MV-4-11 (cell line): ENCODE measurements around the gene DDX56.

Source experiments
- DNase-seq: peaks from one replicate; lab custom pipeline; 2025; lab: John Stamatoyannopoulos, UW

Gene DDX56, protein sequence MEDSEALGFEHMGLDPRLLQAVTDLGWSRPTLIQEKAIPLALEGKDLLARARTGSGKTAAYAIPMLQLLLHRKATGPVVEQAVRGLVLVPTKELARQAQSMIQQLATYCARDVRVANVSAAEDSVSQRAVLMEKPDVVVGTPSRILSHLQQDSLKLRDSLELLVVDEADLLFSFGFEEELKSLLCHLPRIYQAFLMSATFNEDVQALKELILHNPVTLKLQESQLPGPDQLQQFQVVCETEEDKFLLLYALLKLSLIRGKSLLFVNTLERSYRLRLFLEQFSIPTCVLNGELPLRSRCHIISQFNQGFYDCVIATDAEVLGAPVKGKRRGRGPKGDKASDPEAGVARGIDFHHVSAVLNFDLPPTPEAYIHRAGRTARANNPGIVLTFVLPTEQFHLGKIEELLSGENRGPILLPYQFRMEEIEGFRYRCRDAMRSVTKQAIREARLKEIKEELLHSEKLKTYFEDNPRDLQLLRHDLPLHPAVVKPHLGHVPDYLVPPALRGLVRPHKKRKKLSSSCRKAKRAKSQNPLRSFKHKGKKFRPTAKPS

DNA sequence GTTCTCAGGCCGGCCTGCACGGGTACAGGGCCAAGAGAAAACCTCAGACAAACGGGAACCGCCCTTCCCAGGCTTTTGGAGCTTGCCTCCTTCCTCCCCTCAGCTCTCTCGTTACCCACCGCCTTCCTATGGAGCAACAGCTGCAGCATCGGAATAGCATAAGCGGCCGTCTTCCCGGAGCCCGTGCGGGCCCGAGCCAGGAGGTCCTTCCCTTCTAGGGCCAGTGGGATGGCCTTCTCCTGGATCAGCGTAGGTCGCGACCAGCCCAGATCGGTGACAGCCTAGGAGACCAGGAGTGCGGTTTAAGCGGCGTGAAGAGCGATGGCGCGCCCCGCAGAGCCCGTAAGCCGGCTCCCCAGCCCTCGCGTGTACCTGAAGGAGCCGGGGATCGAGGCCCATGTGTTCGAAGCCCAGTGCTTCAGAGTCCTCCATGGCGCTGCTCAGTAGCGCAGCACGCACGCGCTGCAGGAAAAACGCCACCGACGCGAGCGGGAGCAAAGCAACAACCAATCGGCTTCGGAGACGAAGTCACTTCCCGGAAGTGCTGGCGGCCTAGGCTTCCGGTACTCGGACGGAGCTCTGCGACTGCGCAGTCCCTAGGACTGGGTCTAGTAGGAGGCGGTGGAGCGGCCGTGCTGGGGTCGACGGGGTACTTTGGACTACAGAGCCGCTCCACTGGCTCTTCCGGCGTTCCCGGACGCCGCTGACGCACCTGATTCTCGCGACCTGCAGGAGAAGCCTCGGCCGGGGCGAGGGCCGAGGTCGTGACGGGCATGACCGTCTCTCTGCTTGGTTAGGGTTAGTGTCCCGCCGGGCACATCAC is at the start of gene DDX56:
TSS of gene DDX56 (minus strand) at position 445 of the 823 bp plus-strand sequence. CDS start at position 432, 13 bp downstream.
- DNase-seq: peak; percentile 95

DNA sequence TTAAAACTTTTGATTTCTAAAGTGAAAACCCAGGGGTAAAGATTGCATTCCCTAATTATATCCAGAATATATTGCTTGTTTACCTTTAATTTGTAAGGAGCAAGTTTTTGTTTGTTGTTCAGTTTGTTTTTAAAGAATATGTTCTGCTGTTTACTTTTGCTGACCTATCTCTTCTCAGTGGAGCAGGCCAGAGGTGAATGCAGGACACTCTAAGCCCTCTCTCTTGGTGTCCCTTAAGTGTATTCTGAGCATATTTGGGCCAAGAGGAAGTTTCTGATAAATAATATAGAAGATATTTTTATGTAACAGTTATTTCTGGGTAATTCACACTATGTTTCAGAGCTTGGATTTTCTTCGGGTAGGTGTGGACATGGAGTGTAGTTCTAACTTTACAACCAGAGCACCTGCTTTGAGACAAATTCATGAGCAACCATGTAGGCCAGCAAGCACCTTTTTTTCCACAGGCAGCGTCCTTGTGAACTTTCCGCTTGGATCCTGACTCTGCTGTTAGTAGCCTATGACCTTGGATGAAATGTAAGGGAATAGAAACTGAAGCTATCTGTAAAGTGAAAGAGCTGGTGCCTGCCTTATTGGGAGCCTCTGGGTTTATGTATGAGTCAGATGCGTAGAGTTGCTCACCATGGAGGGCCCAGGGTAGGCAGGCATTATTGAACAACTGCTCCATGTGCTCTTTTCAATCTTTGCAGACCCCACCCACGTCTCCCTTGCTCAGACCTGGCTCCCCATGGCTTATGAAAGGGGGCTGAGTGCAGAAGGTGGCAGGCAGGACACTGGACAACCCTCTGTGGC is 48.8 kb upstream of the DDX56 start:
- DNase-seq: peak; percentile 69

DNA sequence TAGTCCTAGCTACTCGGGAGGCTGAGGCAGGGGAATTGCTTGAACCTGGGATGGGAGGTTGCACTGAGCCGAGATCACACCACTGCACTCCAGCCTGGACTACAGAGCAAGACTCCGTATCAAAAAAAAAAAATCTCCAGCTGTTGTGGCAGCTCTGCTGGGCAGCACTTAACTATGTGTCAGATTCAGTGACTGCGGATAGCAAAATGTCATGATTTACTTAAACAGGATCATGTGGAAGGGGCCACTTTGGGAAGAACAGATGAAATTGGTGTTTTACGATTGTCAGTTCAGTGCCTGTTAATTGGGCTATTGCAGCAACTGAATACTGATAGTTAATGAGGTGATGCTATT is 48.0 kb upstream of the DDX56 start:
- no peak for DNase-seq

DNA sequence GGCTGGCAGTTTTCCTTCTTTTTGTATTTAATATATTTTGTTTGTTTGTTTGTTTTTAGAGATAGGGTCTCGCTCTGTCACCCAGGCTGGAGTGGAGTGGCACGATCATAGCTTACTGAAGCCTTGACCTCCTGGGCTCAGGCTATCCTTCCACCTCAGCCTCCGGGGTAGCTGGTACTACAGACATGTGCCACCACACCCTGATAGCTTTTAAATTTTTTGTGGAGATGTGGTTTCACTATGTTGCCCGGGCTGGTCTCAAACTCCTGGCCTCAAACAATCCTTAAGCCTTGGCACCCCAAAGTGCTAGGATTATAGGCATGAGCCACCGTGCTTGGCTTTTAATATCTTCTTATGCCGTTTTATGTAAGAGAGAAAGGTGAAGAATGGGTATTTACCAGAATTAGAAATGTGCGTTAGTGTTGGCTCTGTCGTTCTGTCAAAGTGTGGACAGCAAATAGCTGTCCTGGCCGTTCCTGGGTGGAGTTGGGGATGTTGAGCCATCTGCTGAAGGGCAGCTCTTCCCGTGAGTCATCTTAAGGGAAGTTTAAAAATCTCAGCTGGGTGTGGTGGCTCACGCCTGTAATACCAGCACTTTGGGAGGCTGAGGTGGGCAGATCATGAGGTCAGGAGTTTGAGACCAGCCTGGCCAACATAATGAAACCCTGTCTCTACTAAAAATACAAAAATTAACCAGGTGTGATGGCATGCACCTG is 47.5 kb upstream of the DDX56 start:
- DNase-seq: peak; percentile 1

DNA sequence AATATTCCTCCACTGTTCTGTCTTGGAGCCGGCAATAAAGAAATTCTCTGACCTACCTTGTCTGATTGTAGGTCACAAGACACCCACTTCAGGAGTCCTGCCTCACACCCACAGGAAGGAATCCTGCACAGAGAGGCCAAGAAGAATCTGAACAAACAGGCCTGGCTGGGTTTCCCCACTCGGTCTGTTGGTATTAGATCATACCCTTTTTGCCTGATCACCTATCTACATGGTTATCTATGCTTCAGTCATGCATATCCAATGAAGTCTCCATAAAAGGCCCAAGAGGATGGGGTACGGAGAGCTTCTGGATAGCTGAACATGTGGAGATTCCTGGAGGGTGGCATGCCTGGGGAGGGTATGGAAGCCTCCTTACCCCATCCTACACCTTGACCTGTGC is 45.0 kb upstream of the DDX56 start:
- no peak for DNase-seq

DNA sequence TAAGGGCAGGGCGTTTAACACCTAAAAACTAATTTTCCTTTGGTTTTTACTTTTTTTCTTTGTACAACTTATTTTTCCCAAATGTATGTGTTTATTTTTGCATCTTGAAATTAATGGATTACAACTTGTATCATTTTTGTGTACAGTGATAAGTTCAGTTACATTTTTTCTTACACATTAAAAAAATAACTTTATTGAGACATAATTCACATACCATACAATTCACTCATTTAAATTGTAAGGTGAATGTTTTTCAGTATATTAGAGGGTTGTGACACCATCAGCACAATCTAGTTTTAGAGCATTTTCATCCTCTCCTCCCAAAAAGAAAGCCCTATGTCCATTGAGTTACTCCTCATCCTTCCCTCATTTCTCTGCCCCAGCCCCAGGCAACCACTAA is 44.3 kb upstream of the DDX56 start:
- DNase-seq: no peak

DNA sequence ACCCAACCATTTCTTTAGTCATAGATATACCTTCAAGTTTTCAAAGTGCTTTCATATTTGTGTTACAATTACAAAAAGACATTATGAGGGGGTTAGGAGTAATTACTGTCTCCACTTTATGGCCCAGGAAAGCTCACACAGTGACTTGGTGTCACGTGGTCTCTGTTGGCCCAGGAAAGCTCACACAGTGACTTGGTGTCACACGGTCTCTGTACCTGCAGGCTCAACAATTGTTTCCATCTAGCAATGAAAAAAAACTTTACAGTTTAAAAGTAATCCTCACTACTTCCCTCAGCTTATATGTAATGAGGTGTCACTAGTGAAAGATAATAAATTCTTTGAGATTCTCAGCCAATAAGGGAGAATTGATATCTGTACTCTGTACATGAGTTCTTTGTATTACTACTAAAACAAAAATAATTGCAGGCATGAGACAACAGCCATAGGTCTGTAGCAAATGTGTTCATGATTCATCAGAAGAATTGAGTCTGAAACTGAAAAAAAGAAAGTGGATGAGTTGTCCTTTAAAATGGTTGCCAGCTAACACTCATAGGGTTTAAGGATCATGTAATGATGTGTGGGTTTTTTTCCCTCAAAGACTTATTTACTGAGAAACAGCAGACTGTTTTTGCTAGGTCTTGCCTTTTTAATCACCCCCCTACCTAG is 43.6 kb upstream of the DDX56 start:
- DNase-seq: no peak

DNA sequence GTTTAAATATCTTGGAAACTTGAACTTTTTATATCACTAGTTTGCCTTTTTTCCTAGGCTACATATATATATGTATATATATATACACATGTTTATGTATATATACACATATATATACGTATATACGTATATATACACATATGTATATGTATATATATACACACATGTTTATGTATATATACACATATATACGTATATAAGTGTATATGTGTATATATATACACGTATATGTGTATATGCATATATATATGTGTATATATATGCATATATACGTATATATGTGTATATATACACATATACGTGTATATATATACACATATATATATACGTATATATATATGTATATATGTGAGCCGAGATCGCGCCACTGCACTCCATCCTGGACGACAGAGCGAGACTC is 42.8 kb upstream of the DDX56 start:
- no peak for DNase-seq

DNA sequence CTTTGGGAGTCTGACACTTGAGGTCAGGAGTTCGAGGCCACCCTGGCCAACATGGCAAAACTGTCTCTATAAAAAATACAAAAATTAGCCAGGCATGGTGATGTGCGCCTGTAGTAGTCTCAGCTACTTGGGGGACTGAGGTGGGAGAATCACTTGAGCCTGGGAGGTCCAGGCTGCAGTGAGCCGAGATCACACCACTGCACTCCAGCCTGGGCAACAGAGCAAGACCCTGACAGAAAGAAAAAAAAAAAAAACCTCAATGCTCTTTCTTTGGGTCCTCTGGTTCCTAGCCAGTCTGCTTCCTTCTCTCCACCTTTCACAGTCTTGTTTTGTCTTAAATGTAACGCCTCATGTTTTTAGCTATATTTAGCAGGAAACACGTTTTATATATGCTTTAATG is 42.1 kb upstream of the DDX56 start:
- no peak for DNase-seq

DNA sequence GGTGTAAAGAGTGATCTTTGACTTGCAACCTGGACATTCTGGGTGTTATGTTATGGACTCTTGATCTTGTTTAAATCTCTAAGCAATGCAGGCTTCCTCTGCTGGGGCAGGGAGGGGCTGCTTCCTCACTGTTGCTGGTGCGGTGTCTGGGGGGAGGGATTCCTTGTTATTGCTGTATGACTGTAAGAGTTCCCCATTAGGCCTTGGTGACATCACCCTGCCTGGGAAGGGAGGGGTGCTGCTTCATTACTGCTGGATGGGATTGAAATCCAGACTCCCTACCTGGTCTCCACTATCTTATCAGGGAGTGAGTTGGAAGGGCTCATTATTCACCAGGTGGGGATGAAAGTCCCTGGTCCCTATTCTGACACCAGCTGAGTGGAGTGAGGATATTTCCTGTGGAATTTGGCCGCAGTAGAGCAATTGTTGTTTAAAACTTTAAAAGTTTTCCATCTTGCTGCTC is 41.5 kb upstream of the DDX56 start:
- DNase-seq: peak; percentile 65

DNA sequence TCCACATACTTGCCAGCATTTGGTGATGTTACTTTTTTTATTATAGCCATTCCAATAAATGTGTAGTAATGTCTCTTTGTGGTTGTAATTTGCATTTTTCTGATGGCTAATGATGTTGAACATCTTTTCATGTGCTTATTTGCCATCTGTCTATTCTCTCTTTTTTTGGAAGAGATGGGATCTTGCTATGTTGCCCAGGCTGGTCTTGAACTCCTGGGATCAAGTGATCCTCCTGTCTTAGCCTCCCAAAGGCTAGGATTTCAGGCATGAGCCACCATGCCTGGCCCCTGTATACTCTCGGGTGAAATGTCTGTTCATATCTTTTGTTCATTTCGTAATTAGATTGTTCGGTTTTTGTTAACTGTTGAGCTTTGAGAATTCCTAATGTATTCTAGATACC is 36.1 kb upstream of the DDX56 start:
- DNase-seq: no peak

DNA sequence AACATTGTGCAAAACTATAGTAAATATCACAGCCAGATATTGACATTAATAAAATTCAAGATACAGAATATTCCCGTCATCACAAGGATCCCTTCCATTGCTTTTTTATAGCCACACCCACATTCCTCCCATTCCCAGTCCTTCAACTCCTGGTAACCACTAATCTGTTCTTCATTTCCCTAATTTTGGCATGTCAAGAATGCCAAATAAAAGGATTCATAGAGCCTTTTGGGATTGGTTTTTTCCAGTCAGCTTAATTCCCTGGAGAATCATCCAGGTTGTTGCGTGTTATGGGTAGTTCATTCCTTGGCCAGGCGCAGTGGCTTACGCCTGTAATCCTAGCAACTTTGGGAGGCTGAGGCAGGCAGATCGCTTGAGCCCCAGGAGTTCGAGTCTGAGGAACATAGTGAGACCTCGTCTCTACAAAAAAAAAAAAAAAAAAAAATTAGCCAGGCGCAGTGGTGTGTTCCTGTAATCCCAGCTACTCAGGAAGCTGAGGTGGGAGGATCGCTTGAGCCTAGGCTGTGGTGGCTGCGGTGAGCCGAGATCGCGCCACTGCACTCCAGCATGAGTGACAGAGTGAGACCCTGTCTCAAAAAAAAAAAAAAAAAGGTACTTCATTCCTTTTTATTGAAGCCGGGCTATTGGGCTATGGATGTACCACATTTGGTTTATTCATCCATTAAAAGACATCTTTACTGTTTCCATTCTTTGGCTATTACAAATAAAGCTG is 35.4 kb upstream of the DDX56 start:
- DNase-seq: no peak

DNA sequence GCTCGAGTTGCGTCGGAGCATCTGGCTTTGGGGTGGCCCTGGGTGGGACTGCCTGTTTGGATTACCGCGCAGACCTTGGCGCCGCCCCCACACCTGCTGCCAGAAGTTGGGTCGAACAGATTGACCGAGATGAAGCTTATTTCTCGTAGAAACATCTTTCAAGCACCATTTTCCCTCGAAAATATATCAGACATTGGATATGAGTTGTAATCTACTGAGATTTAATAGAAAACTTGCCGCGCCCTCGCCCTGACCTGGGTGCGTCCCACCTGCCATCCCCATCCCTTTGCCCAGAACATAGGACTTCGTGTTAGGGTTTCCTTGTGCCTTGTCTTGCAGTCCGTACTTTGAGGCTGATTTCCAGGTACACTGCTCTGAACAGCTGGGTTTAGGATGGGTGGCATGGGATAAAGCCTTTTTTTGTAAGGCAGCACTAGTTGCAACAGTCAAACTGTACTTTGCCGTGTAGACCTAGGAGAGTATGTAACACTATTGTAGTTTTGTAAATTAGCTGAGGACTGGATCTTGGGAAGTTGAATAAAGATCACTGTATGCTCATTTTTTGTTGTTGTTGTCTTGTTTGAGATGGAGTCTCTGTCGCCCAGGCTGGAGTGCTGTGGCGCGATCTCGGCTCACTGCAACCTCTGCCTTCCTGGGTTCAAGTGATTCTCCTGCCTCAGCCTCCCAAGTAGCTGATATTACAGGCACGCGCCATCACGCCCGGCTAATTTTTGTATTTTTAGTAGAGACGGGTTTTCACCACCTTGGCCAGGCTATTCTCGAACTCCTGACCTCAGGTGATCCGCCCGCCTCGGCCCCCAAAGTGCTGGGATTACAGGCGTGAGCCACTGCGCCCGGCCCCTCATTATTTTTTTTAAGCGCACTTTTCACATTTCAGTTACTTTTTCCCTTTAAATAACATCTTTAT is 33.7 kb upstream of the DDX56 start:
- no peak for DNase-seq

DNA sequence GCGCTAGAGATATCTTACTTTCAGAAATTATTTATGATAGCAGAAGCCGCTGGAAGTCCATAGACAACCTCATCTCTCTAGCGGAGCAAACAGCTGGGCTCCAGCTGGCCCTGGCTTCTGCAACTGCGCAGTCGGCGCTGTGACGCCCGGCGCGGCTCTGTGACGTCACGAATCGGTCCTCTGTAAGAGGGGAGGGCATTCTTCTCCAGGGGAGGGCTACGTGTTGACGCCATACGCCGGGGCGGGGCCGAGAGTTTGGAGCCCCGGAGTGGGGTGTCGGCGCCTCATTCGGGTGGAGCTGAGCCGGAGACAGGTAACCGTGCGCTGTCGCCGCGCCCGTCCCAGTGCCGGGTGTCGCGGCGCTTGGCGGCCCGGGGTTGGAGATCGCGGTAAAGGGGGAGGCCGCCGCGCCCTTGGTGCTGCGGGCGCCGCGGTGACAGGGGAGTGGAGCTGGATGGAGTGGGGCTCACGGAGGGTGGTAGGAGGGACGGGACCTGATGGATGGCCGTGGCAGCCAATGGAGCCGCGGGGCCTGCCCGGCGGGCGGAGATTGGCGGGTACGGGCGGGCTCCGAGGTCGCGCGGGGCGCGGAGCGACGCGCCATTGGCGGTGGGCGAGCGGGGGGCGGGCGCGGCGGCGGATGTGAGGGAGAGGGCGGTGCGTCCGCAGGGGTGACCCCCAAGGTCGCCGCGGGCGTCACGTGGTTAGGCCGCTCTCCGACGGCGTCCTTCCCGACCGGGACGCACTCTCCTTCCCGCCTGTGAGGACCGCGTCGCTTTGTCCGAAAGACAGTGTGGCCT is 32.8 kb upstream of the DDX56 start, which contains the start of gene OGDH:
TSS of gene OGDH (plus strand) at position 287 of the 800 bp plus-strand sequence. CDS start 17,717 bp downstream, outside the sequence.
- peak; percentile 97 for DNase-seq

DNA sequence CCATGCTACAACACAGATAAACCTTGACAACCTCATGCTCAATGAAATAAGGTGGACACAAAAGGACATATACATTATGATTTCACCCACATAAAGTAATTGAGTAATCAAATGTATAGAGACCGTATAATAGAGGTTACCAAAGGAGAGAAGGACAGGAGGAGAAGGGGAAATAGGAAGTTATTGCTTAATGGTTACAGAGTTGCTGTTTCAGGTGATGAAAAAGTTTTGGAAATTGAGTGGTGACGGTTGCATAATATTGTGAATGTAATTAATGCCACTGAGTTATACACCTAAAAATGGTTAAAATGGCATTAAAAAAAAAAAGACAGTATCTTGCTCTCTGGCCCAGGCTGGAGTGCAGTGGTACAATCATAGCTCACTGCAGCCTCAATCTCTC is 31.2 kb upstream of the DDX56 start:
- DNase-seq: no peak

DNA sequence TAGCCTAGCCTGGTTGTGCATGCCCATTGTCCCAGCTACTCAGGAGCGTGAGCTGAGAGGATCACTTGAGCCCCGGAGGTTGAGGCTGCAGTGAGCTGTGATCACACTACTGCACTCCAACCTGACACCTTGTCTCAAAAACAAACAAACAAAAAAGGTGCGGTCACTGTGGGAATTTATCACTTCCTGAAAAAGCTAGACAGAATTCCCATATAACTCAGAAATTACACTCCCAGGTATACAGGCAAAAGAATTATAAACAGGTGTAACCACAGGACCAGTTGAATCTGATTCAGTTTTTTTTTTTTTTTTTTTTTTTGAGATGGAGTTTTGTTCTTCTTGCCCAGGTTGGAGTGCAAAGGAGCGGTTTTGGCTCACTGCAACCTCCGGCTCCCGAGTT is 29.5 kb upstream of the DDX56 start:
- no peak for DNase-seq

DNA sequence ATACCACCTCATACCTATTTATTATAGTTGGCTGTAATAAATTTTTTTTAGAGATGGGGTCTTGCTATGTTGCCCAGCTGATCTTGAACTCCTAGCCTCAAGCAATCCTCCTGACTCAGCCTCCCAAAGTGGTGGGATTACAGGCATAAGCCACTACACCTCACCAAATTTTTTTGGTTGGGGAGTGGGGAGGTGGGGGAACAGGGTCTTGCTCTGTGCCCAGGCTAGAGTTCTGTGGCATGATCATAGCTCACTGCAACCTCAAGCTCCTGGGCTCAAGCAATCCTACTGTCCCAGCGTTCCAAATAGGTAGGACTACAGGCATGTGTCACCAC is 28.8 kb upstream of the DDX56 start:
- no peak for DNase-seq

DNA sequence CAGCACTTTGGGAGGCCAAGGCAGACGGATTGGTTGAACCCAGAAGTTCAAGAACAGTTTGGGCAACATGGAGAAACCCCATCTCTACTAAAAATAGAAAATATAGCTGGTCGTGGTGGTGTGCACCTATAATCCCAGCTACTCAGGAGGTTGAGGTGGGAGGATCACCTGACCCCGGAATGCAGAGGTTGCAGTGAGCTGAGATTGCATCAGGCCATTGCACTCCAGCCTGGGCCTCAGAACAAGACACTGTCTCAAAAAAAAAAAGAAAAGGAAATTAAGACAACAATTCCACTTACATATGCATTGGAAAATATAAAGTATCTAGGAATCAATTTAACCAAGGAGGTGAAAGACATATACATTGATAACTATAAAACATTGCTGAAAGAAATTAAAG is 25.5 kb upstream of the DDX56 start:
- no peak for DNase-seq
